Stomach (tissue), 9 donors: ENCODE measurements around the gene CD200. TPM values are rescaled to one million over a fixed set of nuclear protein-coding genes. Genes with fewer than 3 reads are reported as not detected.

Source experiments
- DNase-seq, 2 donors: peaks; one replicate each; pipeline versions ENCODE4 v3.0.0 to v3.0.0-alpha.2; 2013 to 2019
- H3K27ac ChIP-seq, 5 donors: fragments of 200-600 bp in 4 of 5; sonication (generic) in 4 of 5; one replicate each; pipeline ENCODE4 v1.5.1; 2013 to 2019; ENCODE audit warnings: mild to moderate bottlenecking in 1 of 5, moderate library complexity in 1 of 5
- H3K27me3 ChIP-seq, 3 donors: fragments of 200-600 bp; sonication (generic); one replicate each; pipeline ENCODE4 v1.5.1; 2017 to 2019; ENCODE audit warnings: mixed run types in 1 of 3
- H3K36me3 ChIP-seq, 4 donors: fragments of 200-600 bp; sonication (generic); 1 replicate in 3 of 4; 2 replicates in 1 of 4; pipeline ENCODE4 v1.5.1; 2016 to 2019
- H3K4me1 ChIP-seq, 4 donors: fragments of 200-600 bp; sonication (generic); one replicate each; pipeline ENCODE4 v1.5.1; 2016 to 2019
- H3K4me3 ChIP-seq, 4 donors: fragments of 200-600 bp; sonication (generic) in 3 of 4; one replicate each; pipeline ENCODE4 v1.5.1; 2016 to 2019; ENCODE audit warnings: mild to moderate bottlenecking in 1 of 4
- H3K9me3 ChIP-seq, 4 donors: fragments of 200-600 bp; sonication (generic); one replicate each; pipeline ENCODE4 v1.5.1; 2016 to 2019
- EP300 ChIP-seq: sonication (generic); formaldehyde crosslinking; IDR thresholded peaks from one replicate; pipeline ENCODE4 v1.6.1; 2017; ENCODE audit warnings: antibody characterized with exemption
- POLR2A ChIP-seq, 4 donors: fragments of 450-650 bp; IDR thresholded peaks; one replicate each; pipeline ENCODE4 v1.6.1; 2016; ENCODE audit warnings: antibody characterized with exemption in 4 of 4, control low read depth in 2 of 4, mild to moderate bottlenecking in 1 of 4, moderate library complexity in 1 of 4
- POLR2AphosphoS5 ChIP-seq, 3 donors: sonication (generic); formaldehyde crosslinking; IDR thresholded peaks; one replicate each; pipeline ENCODE4 v1.6.1; 2016; ENCODE audit warnings: antibody characterized with exemption in 3 of 3
- WGBS, 5 donors: extraction: QIAGEN DNeasy Blood & Tissue Kit in 3 of 5; methylation state at CpG; one replicate each; pipeline versions ENCODE4 v1.1.5 to v1.1.7; 2013 to 2018; 5-methylcytosine and 5-hydroxymethylcytosine counted together
- intact Hi-C: fragments of 100-400 bp; cut with DNase I; formaldehyde crosslinking; loops from one replicate; pipeline ENCODE4 v1.15.1; 2023; ENCODE audit warnings: low total_unique reads
- polyA plus RNA-seq, 3 donors: library from polyadenylated mRNA; stranded (reverse); fragments of 200-250 nt; gene quantifications; one replicate each; pipeline ENCODE4 v1.2.3, GENCODE V29; 2013
- total RNA-seq, 5 donors: library from RNA; depleted of rRNA; stranded (reverse); fragments of >200 nt; gene quantifications; one replicate each; pipeline versions ENCODE4 v1.1.0 to v1.2.3, GENCODE V29; 2014 to 2016
- TF ChIP-seq, protein P1 (sequence below), 7 experiments: fragments of 450-650 bp in 4 of 7; fragments of 200-600 bp in 3 of 7; sonication (generic) in 3 of 7; IDR thresholded peaks; one replicate each; pipeline ENCODE4 v1.5.1; 2016 to 2019; ENCODE audit warnings: antibody characterized with exemption in 7 of 7, control low read depth in 2 of 7, mild to moderate bottlenecking in 1 of 7
- donor health status: healthy with polysubstance abuse.
- donor health status: Bipolar disorder and iron deficiency.
- donor health status: healthy.

The CD200 gene
- total and polyA plus RNA-seq, 8 donors, result 2.2 to 50.0 (median 5.0) TPM

DNA sequence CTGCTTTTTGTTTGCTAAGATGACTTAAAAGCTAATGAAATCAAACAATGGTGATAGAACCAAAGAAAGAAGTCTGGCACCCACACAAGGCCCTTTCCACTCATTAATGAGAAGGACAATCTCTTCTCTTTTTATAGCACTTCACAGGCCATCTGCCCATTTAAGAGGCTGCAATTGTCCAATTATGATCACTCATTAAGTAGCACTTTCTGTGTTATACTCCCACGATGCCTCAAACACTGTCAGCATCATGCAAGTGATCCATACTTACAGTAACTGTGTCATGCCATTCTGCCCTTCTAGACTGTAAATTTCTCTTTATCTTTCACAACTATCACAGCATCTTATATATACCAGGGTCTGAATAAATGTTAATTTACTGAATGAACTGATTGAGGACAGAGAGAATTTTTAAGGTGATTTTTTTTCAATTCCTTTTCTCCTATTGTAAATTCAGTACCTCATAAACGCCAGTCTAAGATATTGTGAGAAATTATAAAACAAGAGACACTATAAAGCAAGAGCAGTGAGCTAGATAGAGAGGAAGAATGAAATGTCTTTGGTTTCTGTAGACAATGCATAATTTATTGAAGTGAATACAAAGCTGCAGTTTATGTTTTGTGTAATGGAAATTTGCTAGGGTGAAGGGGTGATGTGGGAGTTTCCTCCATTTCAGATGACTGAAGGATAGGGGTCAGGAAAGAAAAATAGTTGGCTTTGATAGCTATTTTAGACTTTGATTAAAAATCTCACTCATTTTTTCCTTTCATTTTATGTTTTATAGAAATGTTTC, 17.3 kb downstream of the CD200 start:
- TF ChIP-seq EP300 (no peak), POLR2A (IDR thresholded peaks at IDR 0.05) (no peak), POLR2AphosphoS5 (IDR thresholded peaks at IDR 0.05) (no peak)
- TF ChIP-seq, protein P1, sequence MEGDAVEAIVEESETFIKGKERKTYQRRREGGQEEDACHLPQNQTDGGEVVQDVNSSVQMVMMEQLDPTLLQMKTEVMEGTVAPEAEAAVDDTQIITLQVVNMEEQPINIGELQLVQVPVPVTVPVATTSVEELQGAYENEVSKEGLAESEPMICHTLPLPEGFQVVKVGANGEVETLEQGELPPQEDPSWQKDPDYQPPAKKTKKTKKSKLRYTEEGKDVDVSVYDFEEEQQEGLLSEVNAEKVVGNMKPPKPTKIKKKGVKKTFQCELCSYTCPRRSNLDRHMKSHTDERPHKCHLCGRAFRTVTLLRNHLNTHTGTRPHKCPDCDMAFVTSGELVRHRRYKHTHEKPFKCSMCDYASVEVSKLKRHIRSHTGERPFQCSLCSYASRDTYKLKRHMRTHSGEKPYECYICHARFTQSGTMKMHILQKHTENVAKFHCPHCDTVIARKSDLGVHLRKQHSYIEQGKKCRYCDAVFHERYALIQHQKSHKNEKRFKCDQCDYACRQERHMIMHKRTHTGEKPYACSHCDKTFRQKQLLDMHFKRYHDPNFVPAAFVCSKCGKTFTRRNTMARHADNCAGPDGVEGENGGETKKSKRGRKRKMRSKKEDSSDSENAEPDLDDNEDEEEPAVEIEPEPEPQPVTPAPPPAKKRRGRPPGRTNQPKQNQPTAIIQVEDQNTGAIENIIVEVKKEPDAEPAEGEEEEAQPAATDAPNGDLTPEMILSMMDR (IDR thresholded peaks at IDR 0.05), result no peak
- Histone ChIP-seq H3K27ac (no peak overlapping the region), H3K27me3 (no peaks in the 10 kb centered on the region), H3K9me3 (no peaks in the 10 kb centered on the region), H3K36me3 (peaks cover 0 to 23% (median 2%) of the 10 kb centered on the region in 4 donors), H3K4me1 (no peaks in the 10 kb centered on the region), H3K4me3 (no peak overlapping the region)
- DNase-seq, result peak in 1 of 2 donors; percentile 30
- WGBS, 5 donors, result 69 to 85% (median 77%) methylated on average over 2 of the region's 2 CpGs
- intact Hi-C loops, result no loop called here

DNA sequence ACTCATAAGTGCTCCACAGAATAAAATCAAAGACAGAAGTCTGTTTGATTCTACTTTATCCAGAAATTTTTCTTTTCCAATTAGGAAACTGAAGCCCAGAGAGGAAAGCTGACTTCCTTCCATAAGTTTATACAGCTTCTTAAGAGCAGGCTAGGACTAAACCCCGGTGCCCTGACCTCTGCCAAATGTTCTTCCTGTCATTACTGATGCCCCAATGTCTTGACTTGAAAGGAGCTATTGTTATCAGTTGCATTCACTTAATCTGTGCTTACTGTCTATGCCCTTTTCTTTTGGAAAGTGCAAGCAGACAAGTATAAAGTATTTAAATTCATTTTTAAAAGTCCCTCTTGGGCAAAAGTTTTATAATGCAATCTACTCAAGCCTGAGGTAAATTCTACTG, 18.1 kb downstream of the CD200 start:
- Histone ChIP-seq H3K36me3 (peaks cover 0 to 15% (median 2%) of the 10 kb centered on the region in 4 donors), H3K27ac (no peak overlapping the region), H3K9me3 (no peaks in the 10 kb centered on the region), H3K4me3 (no peak overlapping the region), H3K4me1 (no peaks in the 10 kb centered on the region), H3K27me3 (no peaks in the 10 kb centered on the region)
- no peak for TF ChIP-seq EP300
- no peak for TF ChIP-seq POLR2A (IDR thresholded peaks at IDR 0.05)
- TF ChIP-seq, protein P1 (IDR thresholded peaks at IDR 0.05), result no peak
- no peak for TF ChIP-seq POLR2AphosphoS5 (IDR thresholded peaks at IDR 0.05)
- WGBS, 5 donors, result 42 to 59% (median 45%) methylated on average over 1 of the region's 1 CpG
- DNase-seq, result peak in 1 of 2 donors; percentile 28
- intact Hi-C loops, result no loop called here

DNA sequence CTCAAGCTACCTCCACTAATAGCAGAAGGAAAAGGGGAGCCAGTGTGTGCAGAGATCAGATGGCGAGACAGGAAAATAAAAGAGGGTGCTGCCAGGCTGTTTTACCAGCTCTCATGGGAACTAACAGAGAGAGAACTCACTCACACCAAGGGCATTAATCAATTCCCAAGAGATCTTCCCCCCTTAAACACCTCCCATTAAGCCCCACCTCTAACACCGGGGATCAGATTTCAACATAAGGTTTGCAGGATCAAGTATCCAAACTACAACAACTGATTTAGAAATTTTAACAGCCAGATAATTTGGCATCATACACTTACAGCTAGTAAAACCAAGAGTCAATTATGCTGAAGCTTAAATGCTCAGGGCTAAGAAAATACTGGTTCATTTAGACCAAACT, 18.9 kb downstream of the CD200 start:
- Histone ChIP-seq H3K27ac (peak overlapping the region in 1 of 5 donors; percentile 12), H3K36me3 (peaks cover 0 to 8% (median 0%) of the 10 kb centered on the region in 4 donors), H3K27me3 (no peaks in the 10 kb centered on the region), H3K9me3 (no peaks in the 10 kb centered on the region), H3K4me1 (no peaks in the 10 kb centered on the region), H3K4me3 (no peak overlapping the region)
- 56 to 73% (median 63%) methylated on average over 2 of the region's 2 CpGs for WGBS, 5 donors
- intact Hi-C loops, result no loop called here
- DNase-seq, result no peak
- no peak for TF ChIP-seq POLR2AphosphoS5 (IDR thresholded peaks at IDR 0.05)
- TF ChIP-seq, protein P1 (IDR thresholded peaks at IDR 0.05), result no peak
- no peak for TF ChIP-seq EP300
- TF ChIP-seq POLR2A (IDR thresholded peaks at IDR 0.05), result no peak

DNA sequence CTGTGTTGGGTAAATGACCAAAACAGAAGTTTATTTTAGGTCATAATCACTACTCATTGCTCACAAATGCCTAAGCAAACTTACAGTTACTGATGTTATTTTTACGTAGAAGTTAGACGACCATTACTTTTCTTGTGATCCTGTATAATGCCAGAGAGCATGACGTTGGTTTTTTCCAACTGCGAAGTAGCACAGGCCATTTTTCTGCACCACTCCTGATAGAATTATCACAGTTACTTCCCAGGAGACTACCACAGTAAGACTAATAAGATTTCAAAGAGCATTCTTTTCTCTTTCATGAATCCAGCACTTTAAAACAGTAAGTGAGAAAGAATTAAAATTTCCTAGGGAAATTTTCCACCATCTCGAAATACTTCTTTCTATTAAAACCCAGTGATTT, 19.8 kb downstream of the CD200 start:
- Histone ChIP-seq H3K9me3 (no peaks in the 10 kb centered on the region), H3K27me3 (no peaks in the 10 kb centered on the region), H3K36me3 (no peaks in the 10 kb centered on the region), H3K4me3 (no peak overlapping the region), H3K4me1 (no peaks in the 10 kb centered on the region), H3K27ac (no peak overlapping the region)
- TF ChIP-seq EP300, result no peak
- TF ChIP-seq POLR2AphosphoS5 (IDR thresholded peaks at IDR 0.05), result no peak
- no peak for TF ChIP-seq POLR2A (IDR thresholded peaks at IDR 0.05)
- TF ChIP-seq, protein P1 (IDR thresholded peaks at IDR 0.05), result no peak
- intact Hi-C loops, result no loop called here
- DNase-seq, result no peak
- WGBS, 5 donors, result 69 to 88% (median 83%) methylated on average over 5 of the region's 5 CpGs
